Lower leg skin (tissue), 4 donors: Measurements from ENCODE around the gene SLC9A9. TPM values are rescaled to one million over a fixed set of nuclear protein-coding genes. Genes with fewer than 3 reads are reported as not detected.

Source experiments
- DNase-seq, 2 donors: peaks; one replicate each; pipeline ENCODE4 v3.0.0-alpha.2; 2019; ENCODE audit warnings: low spot score in 2 of 2
- H3K4me3 ChIP-seq: fragments of 200-600 bp; sonication (generic); 2 replicates; pipeline ENCODE4 v1.5.1; 2017; ENCODE audit warnings: mild to moderate bottlenecking, low read depth; ENCODE audit not compliant: poor library complexity, severe bottlenecking
- CTCF ChIP-seq, 3 donors: fragments of 450-650 bp; IDR thresholded peaks; one replicate each; pipeline ENCODE4 v1.5.1; 2016; ENCODE audit warnings: antibody characterized with exemption in 3 of 3, mild to moderate bottlenecking in 3 of 3, moderate library complexity in 2 of 3
- POLR2A ChIP-seq, 2 donors: fragments of 450-650 bp; IDR thresholded peaks; one replicate each; pipeline ENCODE4 v1.6.1; 2016 to 2017; ENCODE audit warnings: antibody characterized with exemption in 2 of 2, mild to moderate bottlenecking in 1 of 2, moderate library complexity in 1 of 2
- WGBS, 2 donors: methylation state at CpG; one replicate each; pipeline ENCODE4 v1.1.5; 2018; 5-methylcytosine and 5-hydroxymethylcytosine counted together
- intact Hi-C: fragments of 100-400 bp; cut with DNase I; formaldehyde crosslinking; loops from one replicate; pipeline ENCODE4 v1.15.0; 2023; ENCODE audit warnings: low total_unique reads
- total RNA-seq, 4 donors: library from RNA; depleted of rRNA; stranded (reverse); fragments of >200 nt; gene quantifications; one replicate each; pipeline ENCODE4 v1.1.0, GENCODE V29; 2016

SLC9A9 gene
- total RNA-seq, 4 donors from 2014 or later: 14.6 to 40.8 (median 23.7) TPM

- DNase-seq: no peak
- TF ChIP-seq POLR2A (IDR thresholded peaks at IDR 0.05): no peak
- TF ChIP-seq CTCF (IDR thresholded peaks at IDR 0.05): no peak
- H3K4me3 ChIP-seq: no peak overlapping the region
- intact Hi-C loops: no loop called here
These were observed 170.8 kb downstream of the SLC9A9 start for GRCh38 chr3:143677430-143677829.

- TF ChIP-seq CTCF (IDR thresholded peaks at IDR 0.05) (no peak), POLR2A (IDR thresholded peaks at IDR 0.05) (no peak)
- DNase-seq: no peak
- H3K4me3 ChIP-seq: no peak overlapping the region
- 77 to 81% methylated on average over 3 of the region's 3 CpGs for WGBS, 2 donors
- intact Hi-C loops: no loop called here
These were observed 171.5 kb downstream of the SLC9A9 start for GRCh38 chr3:143676747-143677146.

- no peak overlapping the region for H3K4me3 ChIP-seq
- intact Hi-C loops: no loop called here
- no peak for DNase-seq
- WGBS, 2 donors: 97 to 100% methylated on average over 6 of the region's 6 CpGs
- TF ChIP-seq POLR2A (IDR thresholded peaks at IDR 0.05) (no peak), CTCF (IDR thresholded peaks at IDR 0.05) (no peak)
These were observed 172.2 kb downstream of the SLC9A9 start for GRCh38 chr3:143676021-143676420.

GRCh38 chr3:143674100-143674968 lies 173.9 kb downstream of the SLC9A9 start:
- WGBS, 2 donors: 34% methylated on average over 10 of the region's 10 CpGs
- TF ChIP-seq POLR2A (IDR thresholded peaks at IDR 0.05) (no peak), CTCF (IDR thresholded peaks at IDR 0.05) (peak in 1 of 3 donors; percentile 77)
- no peak overlapping the region for H3K4me3 ChIP-seq
- intact Hi-C loops: no loop called here
- DNase-seq: peak; percentile 78 to 89

DNA sequence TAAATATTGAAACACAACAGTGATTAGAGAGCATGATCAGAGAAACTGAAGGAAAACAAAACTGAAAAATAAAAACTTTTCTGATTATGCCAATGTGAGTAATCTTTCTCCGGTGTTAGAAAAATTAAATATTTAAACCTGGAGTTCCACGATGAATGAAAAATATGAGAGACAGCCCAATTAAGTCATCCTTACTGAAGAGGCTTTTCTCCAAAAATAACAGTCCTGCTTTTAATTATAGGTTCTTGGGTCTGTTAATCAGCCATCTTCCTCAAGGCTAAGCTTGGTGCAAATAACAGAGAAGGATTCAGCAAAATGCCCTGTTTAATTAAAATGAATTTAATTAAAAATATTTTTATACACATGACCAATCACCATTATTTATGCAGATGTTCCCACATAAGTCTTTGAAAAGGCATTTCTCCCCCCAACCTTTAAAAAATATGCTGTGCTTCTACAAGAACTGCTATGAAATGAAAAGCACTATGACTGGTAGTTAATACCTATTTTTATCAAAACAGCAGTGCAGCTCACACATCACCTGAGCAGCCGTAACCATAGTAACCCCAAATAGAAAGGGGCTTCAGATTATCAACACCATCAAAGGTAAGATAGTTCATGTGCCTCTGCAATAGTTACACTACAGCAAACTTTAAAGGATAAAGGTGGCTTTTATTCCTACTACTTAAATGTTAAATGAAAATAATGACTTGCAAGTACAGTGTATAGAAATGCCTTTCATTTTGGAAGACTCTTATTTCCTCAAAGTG lies 175.7 kb downstream of the SLC9A9 start:
- intact Hi-C loops: no loop called here
- no peak for TF ChIP-seq POLR2A (IDR thresholded peaks at IDR 0.05)
- no peak for TF ChIP-seq CTCF (IDR thresholded peaks at IDR 0.05)
- DNase-seq: no peak
- no peak overlapping the region for H3K4me3 ChIP-seq
- WGBS, 2 donors: 68 to 75% methylated on average over 3 of the region's 3 CpGs
